GM23338 (cell line): Measurements from ENCODE around the gene MAP7D1.

Source experiments
- EZH2phosphoT487 ChIP-seq: fragments of 200-600 bp; sonication (generic); IDR thresholded peaks from one replicate; pipeline ENCODE4 v1.8.1; 2018; ENCODE audit warnings: antibody characterized with exemption; ENCODE audit not compliant: unreplicated experiment
- NANOG ChIP-seq: IDR thresholded peaks from 2 replicates; pipeline ENCODE4 v1.6.1; 2016; ENCODE audit warnings: antibody characterized with exemption, borderline replicate concordance
- TF ChIP-seq, protein P1 (sequence below), 2 experiments: fragments of 200-600 bp in 1 of 2; sonication (generic) in 1 of 2; conservative IDR thresholded peaks; 2 replicates each; pipeline versions ENCODE4 v1.5.1 to v1.6.1; 2016 to 2017; ENCODE audit warnings: antibody characterized with exemption in 2 of 2, low read depth in 2 of 2, mild to moderate bottlenecking in 2 of 2, moderate library complexity in 1 of 2

DNA sequence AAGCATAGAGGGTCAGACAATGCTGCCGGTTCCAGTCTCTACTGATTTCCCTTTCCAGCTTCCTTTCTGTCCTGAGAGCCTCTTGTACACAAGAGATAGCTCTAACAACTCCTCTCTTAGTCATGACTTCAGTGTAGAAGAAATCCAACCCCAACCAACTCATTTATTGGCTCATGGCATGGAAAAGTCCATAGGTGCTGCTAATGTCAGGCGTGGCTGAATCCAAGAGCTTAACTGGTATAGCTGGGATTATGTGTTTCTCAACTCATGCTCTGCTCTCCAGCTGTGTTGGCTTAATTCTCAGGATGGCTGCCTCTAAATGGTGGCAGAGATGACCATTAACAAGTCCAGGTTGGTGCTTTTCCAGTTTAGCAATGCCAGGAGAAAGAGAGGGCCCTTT is 55.9 kb downstream of the MAP7D1 start:
- TF ChIP-seq NANOG (no peak), EZH2phosphoT487 (no peak)
- TF ChIP-seq, protein P1, sequence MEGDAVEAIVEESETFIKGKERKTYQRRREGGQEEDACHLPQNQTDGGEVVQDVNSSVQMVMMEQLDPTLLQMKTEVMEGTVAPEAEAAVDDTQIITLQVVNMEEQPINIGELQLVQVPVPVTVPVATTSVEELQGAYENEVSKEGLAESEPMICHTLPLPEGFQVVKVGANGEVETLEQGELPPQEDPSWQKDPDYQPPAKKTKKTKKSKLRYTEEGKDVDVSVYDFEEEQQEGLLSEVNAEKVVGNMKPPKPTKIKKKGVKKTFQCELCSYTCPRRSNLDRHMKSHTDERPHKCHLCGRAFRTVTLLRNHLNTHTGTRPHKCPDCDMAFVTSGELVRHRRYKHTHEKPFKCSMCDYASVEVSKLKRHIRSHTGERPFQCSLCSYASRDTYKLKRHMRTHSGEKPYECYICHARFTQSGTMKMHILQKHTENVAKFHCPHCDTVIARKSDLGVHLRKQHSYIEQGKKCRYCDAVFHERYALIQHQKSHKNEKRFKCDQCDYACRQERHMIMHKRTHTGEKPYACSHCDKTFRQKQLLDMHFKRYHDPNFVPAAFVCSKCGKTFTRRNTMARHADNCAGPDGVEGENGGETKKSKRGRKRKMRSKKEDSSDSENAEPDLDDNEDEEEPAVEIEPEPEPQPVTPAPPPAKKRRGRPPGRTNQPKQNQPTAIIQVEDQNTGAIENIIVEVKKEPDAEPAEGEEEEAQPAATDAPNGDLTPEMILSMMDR (conservative IDR thresholded peaks at IDR 0.05; ENCODE audit: low read depth in 2 of 2): no peak
